Measurements from ENCODE around the gene PASD1.

The PASD1 gene

DNA sequence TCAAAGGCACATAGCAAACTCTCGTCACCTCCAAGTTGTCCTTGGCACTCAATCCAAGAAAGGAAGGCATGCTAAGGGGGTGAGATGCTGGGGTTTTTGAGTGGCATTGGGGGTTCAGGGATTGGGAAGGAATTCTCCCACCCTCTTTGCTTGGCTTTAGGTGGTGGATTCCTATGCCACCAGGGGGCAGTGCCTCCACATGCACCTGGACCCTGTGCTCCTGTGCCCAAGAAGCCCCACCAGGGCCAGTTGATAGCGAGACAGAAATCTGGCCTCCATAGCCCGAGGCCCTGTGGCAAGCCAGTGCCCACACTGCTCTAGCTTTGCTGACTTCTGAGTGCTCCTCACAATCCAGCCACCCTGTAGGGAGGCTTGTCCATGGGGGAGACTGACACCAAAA lies 150.4 kb downstream of the PASD1 start:
- TF ChIP-seq ZNF654 (tag by site-specific recombination; IDR thresholded peaks at IDR 0.05; ENCODE audit: low read depth), result peak; percentile 43
- TF ChIP-seq ZNF776 (tag by site-specific recombination; IDR thresholded peaks at IDR 0.05; ENCODE audit: borderline replicate concordance), result no peak
- TF ChIP-seq, protein P1, sequence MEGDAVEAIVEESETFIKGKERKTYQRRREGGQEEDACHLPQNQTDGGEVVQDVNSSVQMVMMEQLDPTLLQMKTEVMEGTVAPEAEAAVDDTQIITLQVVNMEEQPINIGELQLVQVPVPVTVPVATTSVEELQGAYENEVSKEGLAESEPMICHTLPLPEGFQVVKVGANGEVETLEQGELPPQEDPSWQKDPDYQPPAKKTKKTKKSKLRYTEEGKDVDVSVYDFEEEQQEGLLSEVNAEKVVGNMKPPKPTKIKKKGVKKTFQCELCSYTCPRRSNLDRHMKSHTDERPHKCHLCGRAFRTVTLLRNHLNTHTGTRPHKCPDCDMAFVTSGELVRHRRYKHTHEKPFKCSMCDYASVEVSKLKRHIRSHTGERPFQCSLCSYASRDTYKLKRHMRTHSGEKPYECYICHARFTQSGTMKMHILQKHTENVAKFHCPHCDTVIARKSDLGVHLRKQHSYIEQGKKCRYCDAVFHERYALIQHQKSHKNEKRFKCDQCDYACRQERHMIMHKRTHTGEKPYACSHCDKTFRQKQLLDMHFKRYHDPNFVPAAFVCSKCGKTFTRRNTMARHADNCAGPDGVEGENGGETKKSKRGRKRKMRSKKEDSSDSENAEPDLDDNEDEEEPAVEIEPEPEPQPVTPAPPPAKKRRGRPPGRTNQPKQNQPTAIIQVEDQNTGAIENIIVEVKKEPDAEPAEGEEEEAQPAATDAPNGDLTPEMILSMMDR (tag by site-specific recombination; IDR thresholded peaks at IDR 0.05), result peak; percentile 41; the same call in 1 of the 2 replicates
- TF ChIP-seq ZSCAN30 (tag by site-specific recombination; IDR thresholded peaks at IDR 0.05), result no peak
- no peak for TF ChIP-seq ZNF366 (tag by site-specific recombination; conservative IDR thresholded peaks at IDR 0.05)
- TF ChIP-seq ZNF239 (tag by site-specific recombination; IDR thresholded peaks at IDR 0.05), result no peak
- no peak overlapping the region for H3K27ac ChIP-seq (ENCODE audit: extremely low read depth, low read depth, low read length)
- no peaks in the 10 kb centered on the region for H3K9me3 ChIP-seq (ENCODE audit: control insufficient read depth, insufficient read depth, low read depth, low read length)
- CTCF ChIA-PET, result interaction anchor here (0.6 to 2.3 kb wide), 11 partner anchors 11 to 1107 kb away, joined by 3 to 6 read pairs (median 4); no protein-coding TSS in a partner anchor
- H3K36me3 ChIP-seq (ENCODE audit: control insufficient read depth in 2 of 2, insufficient read depth in 1 of 2, low read length in 2 of 2), result no peaks in the 10 kb centered on the region
- POLR2A ChIA-PET, result no interaction called here
- no peak overlapping the region for H3K4me3 ChIP-seq (ENCODE audit: low read depth, low read length)
- H3K4me1 ChIP-seq (ENCODE audit: control insufficient read depth, insufficient read depth, low read length), result no peaks in the 10 kb centered on the region

DNA sequence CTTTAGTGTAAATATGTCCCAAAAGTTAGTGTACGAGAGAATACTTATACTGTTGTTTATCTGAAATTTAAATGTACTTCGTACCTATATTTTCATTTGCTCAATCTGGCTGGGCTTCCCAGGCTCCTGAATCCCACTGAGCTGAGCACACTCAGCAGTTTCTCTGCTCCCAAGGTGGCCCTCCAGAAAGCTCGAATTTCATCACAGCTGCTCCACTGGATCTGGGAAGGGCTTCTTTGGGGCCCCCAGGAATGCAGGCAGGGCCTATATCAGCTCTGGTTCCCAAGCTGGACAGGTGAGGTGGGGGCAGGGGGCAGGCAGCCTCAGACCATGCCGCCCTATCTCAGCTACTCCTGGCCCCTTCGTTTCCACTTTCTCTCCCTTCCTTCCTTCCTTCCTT lies 150.9 kb downstream of the PASD1 start:
- Histone ChIP-seq H3K9me3 (ENCODE audit: control insufficient read depth, insufficient read depth, low read depth, low read length) (no peaks in the 10 kb centered on the region), H3K36me3 (ENCODE audit: control insufficient read depth in 2 of 2, insufficient read depth in 1 of 2, low read length in 2 of 2) (no peaks in the 10 kb centered on the region), H3K27ac (ENCODE audit: extremely low read depth, low read depth, low read length) (no peak overlapping the region), H3K4me1 (ENCODE audit: control insufficient read depth, insufficient read depth, low read length) (no peaks in the 10 kb centered on the region), H3K4me3 (ENCODE audit: low read depth, low read length) (no peak overlapping the region)
- TF ChIP-seq ZNF521 (tag by site-specific recombination; IDR thresholded peaks at IDR 0.05), result no peak
- no peak for TF ChIP-seq ZBTB21 (tag by site-specific recombination; IDR thresholded peaks at IDR 0.05)
- no peak for TF ChIP-seq ZNF335 (tag by site-specific recombination; conservative IDR thresholded peaks at IDR 0.05)
- TF ChIP-seq ZNF404 (tag by site-specific recombination; IDR thresholded peaks at IDR 0.05), result no peak
- no peak for TF ChIP-seq SALL2 (tag by site-specific recombination; IDR thresholded peaks at IDR 0.05; ENCODE audit: borderline replicate concordance)
- no peak for TF ChIP-seq ZNF223 (tag by site-specific recombination; IDR thresholded peaks at IDR 0.05)
- TF ChIP-seq, protein P2, sequence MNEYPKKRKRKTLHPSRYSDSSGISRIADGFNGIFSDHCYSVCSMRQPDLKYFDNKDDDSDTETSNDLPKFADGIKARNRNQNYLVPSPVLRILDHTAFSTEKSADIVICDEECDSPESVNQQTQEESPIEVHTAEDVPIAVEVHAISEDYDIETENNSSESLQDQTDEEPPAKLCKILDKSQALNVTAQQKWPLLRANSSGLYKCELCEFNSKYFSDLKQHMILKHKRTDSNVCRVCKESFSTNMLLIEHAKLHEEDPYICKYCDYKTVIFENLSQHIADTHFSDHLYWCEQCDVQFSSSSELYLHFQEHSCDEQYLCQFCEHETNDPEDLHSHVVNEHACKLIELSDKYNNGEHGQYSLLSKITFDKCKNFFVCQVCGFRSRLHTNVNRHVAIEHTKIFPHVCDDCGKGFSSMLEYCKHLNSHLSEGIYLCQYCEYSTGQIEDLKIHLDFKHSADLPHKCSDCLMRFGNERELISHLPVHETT (tag by site-specific recombination; IDR thresholded peaks at IDR 0.05), result no peak
- no peak for TF ChIP-seq ZNF214 (tag by site-specific recombination; IDR thresholded peaks at IDR 0.05; ENCODE audit: borderline replicate concordance)
- TF ChIP-seq ZNF48 (tag by site-specific recombination; IDR thresholded peaks at IDR 0.05), result no peak
- no peak for TF ChIP-seq ZFHX2 (tag by site-specific recombination; conservative IDR thresholded peaks at IDR 0.05)
- TF ChIP-seq, protein P3, sequence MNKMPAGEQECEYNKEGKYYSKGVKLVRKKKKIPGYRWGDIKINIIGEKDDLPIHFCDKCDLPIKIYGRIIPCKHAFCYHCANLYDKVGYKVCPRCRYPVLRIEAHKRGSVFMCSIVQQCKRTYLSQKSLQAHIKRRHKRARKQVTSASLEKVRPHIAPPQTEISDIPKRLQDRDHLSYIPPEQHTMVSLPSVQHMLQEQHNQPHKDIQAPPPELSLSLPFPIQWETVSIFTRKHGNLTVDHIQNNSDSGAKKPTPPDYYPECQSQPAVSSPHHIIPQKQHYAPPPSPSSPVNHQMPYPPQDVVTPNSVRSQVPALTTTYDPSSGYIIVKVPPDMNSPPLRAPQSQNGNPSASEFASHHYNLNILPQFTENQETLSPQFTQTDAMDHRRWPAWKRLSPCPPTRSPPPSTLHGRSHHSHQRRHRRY (tag by site-specific recombination; IDR thresholded peaks at IDR 0.05), result no peak
- no peak for TF ChIP-seq ZNF660 (tag by site-specific recombination; IDR thresholded peaks at IDR 0.05)
- TF ChIP-seq HOXD13 (CRISPR knock-in tag; IDR thresholded peaks at IDR 0.05; ENCODE audit: borderline replicate concordance), result no peak
- no peak for TF ChIP-seq WT1 (tag by site-specific recombination; IDR thresholded peaks at IDR 0.05)
- TF ChIP-seq ZBTB8A (tag by site-specific recombination; IDR thresholded peaks at IDR 0.05), result no peak
- no peak for TF ChIP-seq MEIS1 (CRISPR knock-in tag; IDR thresholded peaks at IDR 0.05; ENCODE audit: borderline replicate concordance)
- CTCF ChIA-PET, result interaction anchor here (0.6 to 2.3 kb wide), 10 partner anchors 33 to 919 kb away, joined by 3 to 6 read pairs (median 4); no protein-coding TSS in a partner anchor
- POLR2A ChIA-PET, result interaction anchor here (0.7 kb wide), 1 partner anchor 17 kb away, joined by 3 read pairs; no protein-coding TSS in a partner anchor

All from HEK293 (cell line).